Measurements from ENCODE around the gene SH3D19. TPM values are rescaled to one million over a fixed set of nuclear protein-coding genes. Genes with fewer than 3 reads are reported as not detected.
"Not testable (repeated sequence)": the region's sequence is repeated elsewhere in the genome, so short reads cannot be mapped to it uniquely, and the experiment has no call there.

Gene SH3D19
- total RNA-seq, 4 donors from 2014 or later = 54.4 to 148 (median 79.1) TPM

GRCh38 chr4:151324752-151325110, 674 bp downstream of the SH3D19 start:
- Histone ChIP-seq H3K4me1 (peaks cover 39% of the 10 kb centered on the region), H3K27ac (peak overlapping the region; percentile 95), H3K4me3 (peak overlapping the region; percentile 94), H3K27me3 (no peaks in the 10 kb centered on the region), H3K9me3 (no peaks in the 10 kb centered on the region), H3K36me3 (no peaks in the 10 kb centered on the region)
- peak in 1 of 2 donors; percentile 71 for DNase-seq (ENCODE audit: low spot score in 2 of 2)
- TF ChIP-seq EP300 (IDR thresholded peaks at IDR 0.05) = no peak
- no peak for TF ChIP-seq POLR2AphosphoS5 (IDR thresholded peaks at IDR 0.05)
- TF ChIP-seq CTCF (IDR thresholded peaks at IDR 0.05) = no peak
- no peak for TF ChIP-seq POLR2A (IDR thresholded peaks at IDR 0.05)
- 2% methylated on average over 21 of the region's 21 CpGs for WGBS

GRCh38 chr4:151324124-151324751, 1.2 kb downstream of the SH3D19 start:
- WGBS = 13% methylated on average over 12 of the region's 12 CpGs
- H3K4me1 ChIP-seq = peaks cover 39% of the 10 kb centered on the region
- DNase-seq (ENCODE audit: low spot score in 2 of 2) = no peak
- no peaks in the 10 kb centered on the region for H3K27me3 ChIP-seq
- peak overlapping the region; percentile 94 for H3K4me3 ChIP-seq
- H3K27ac ChIP-seq = peak overlapping the region; percentile 95
- TF ChIP-seq POLR2AphosphoS5 (IDR thresholded peaks at IDR 0.05) (no peak), EP300 (IDR thresholded peaks at IDR 0.05) (no peak), POLR2A (IDR thresholded peaks at IDR 0.05) (no peak), CTCF (IDR thresholded peaks at IDR 0.05) (no peak)
- no peaks in the 10 kb centered on the region for H3K9me3 ChIP-seq
- no peaks in the 10 kb centered on the region for H3K36me3 ChIP-seq

GRCh38 chr4:151323667-151324066, 1.7 kb downstream of the SH3D19 start:
- Histone ChIP-seq H3K9me3 (no peaks in the 10 kb centered on the region), H3K4me1 (peaks cover 39% of the 10 kb centered on the region), H3K27me3 (no peaks in the 10 kb centered on the region), H3K36me3 (no peaks in the 10 kb centered on the region), H3K4me3 (peak overlapping the region; percentile 94), H3K27ac (peak overlapping the region; percentile 95)
- no peak for DNase-seq (ENCODE audit: low spot score in 2 of 2)
- WGBS = 75% methylated on average over 1 of the region's 1 CpG
- TF ChIP-seq POLR2AphosphoS5 (IDR thresholded peaks at IDR 0.05) = no peak
- TF ChIP-seq POLR2A (IDR thresholded peaks at IDR 0.05) = no peak
- no peak for TF ChIP-seq CTCF (IDR thresholded peaks at IDR 0.05)
- TF ChIP-seq EP300 (IDR thresholded peaks at IDR 0.05) = no peak

GRCh38 chr4:151322570-151322969, 2.8 kb downstream of the SH3D19 start:
- TF ChIP-seq EP300 (IDR thresholded peaks at IDR 0.05) (no peak), CTCF (IDR thresholded peaks at IDR 0.05) (no peak), POLR2AphosphoS5 (IDR thresholded peaks at IDR 0.05) (no peak), POLR2A (IDR thresholded peaks at IDR 0.05) (no peak)
- Histone ChIP-seq H3K4me1 (peaks cover 39% of the 10 kb centered on the region), H3K27ac (peak overlapping the region; percentile 26), H3K9me3 (no peaks in the 10 kb centered on the region), H3K27me3 (no peaks in the 10 kb centered on the region), H3K36me3 (no peaks in the 10 kb centered on the region), H3K4me3 (peak overlapping the region; percentile 24)
- DNase-seq (ENCODE audit: low spot score in 2 of 2) = no peak

- H3K4me3 ChIP-seq; H3K27me3 ChIP-seq; H3K36me3 ChIP-seq; H3K9me3 ChIP-seq; DNase-seq (ENCODE audit: low spot score in 2 of 2); H3K27ac ChIP-seq: not testable (repeated sequence)
- peaks cover 39% of the 10 kb centered on the region for H3K4me1 ChIP-seq
- 70% methylated on average over 4 of the region's 4 CpGs for WGBS
These were observed 3.2 kb downstream of the SH3D19 start for GRCh38 chr4:151322161-151322560.

- 53% methylated on average over 1 of the region's 1 CpG for WGBS
- Histone ChIP-seq H3K4me3 (no peak overlapping the region), H3K4me1 (peaks cover 39% of the 10 kb centered on the region), H3K27me3 (no peaks in the 10 kb centered on the region), H3K9me3 (no peaks in the 10 kb centered on the region), H3K27ac (no peak overlapping the region), H3K36me3 (no peaks in the 10 kb centered on the region)
- no peak for DNase-seq (ENCODE audit: low spot score in 2 of 2)
- no peak for TF ChIP-seq CTCF (IDR thresholded peaks at IDR 0.05)
- no peak for TF ChIP-seq POLR2AphosphoS5 (IDR thresholded peaks at IDR 0.05)
- no peak for TF ChIP-seq POLR2A (IDR thresholded peaks at IDR 0.05)
- no peak for TF ChIP-seq EP300 (IDR thresholded peaks at IDR 0.05)
These were observed 3.8 kb downstream of the SH3D19 start for GRCh38 chr4:151321586-151321985.
